Liver (tissue), 3 donors: ENCODE data around the gene FRAS1.

Source experiments
- CTCF ChIP-seq: fragments of 150-350 bp; IDR thresholded peaks from 2 replicates; pipeline ENCODE4 v1.5.1; 2017; ENCODE audit warnings: improper control_type of control experiment, low read depth, low read length; ENCODE audit not compliant: missing input control
- EGR1 ChIP-seq, 2 donors: IDR thresholded peaks; 2 replicates each; pipeline ENCODE4 v1.6.1; 2016 to 2018; ENCODE audit warnings: antibody characterized with exemption in 2 of 2, low read depth in 2 of 2
- JUND ChIP-seq, 2 donors: IDR thresholded peaks; 2 replicates each; pipeline ENCODE4 v1.6.1; 2016; ENCODE audit warnings: antibody characterized with exemption in 2 of 2
- RXRA ChIP-seq, 2 donors: IDR thresholded peaks; 2 replicates each; pipeline ENCODE4 v1.6.1; 2017 to 2018; ENCODE audit warnings: antibody characterized with exemption in 2 of 2, mild to moderate bottlenecking in 1 of 2
- TAF1 ChIP-seq: conservative IDR thresholded peaks from 2 replicates; pipeline ENCODE4 v1.6.1; 2016; ENCODE audit warnings: antibody characterized with exemption, mild to moderate bottlenecking
- TF ChIP-seq, protein P1 (sequence below): IDR thresholded peaks from 2 replicates; pipeline ENCODE4 v1.6.1; 2016; ENCODE audit warnings: antibody characterized with exemption
- donor health status: healthy.
- donor health status: healthy.

DNA sequence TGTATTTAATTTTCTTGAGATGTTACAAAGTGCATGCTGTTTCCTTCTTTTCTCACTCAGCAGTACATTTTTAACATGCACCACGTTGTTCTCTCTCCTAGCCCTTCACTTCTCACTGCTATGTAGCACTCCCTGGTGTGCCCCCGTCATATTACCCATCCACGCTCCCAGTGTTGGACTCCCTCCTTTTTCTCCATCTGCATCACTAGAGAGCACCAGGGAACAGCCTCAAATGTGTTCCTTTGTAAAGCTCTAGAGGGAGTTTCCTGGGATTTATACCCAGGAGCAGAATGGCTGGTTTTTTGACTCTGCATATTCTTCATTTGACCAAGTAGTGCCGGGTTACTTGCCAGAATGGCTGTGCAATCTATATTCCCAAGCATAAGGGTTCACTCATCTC lies 254.2 kb downstream of the FRAS1 start:
- TF ChIP-seq TAF1 (no peak), CTCF (no peak), RXRA (IDR thresholded peaks at IDR 0.05) (no peak), JUND (IDR thresholded peaks at IDR 0.05) (no peak), EGR1 (IDR thresholded peaks at IDR 0.05; ENCODE audit: low read depth in 2 of 2) (no peak)
- TF ChIP-seq, protein P1, sequence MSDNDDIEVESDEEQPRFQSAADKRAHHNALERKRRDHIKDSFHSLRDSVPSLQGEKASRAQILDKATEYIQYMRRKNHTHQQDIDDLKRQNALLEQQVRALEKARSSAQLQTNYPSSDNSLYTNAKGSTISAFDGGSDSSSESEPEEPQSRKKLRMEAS = no peak
